Activated CD4-positive, alpha-beta memory T cell treated with anti-CD3 and anti-CD28 coated beads for 36 hours (primary cell): Measurements from ENCODE around the gene SRL. TPM values are rescaled to one million over a fixed set of nuclear protein-coding genes. Genes with fewer than 3 reads are reported as not detected.
A peak's percentile ranks its signal among the peaks of the same experiment; 100 is the strongest.

Source experiments
- CTCF ChIA-PET: fragments of 350-600 bp; sonication (Branson Sonifier 250); formaldehyde crosslinking; loops from one replicate; lab custom pipeline; 2021; ENCODE audit warnings: antibody characterized with exemption, inconsistent platforms; lab: Charles Lee
- POLR2A ChIA-PET: fragments of 350-600 bp; sonication (Branson Sonifier 250); formaldehyde crosslinking; loops from one replicate; lab custom pipeline; 2021; ENCODE audit warnings: antibody characterized with exemption; lab: Charles Lee
- DNase-seq: peaks from one replicate; pipeline ENCODE4 v3.0.0-alpha.2; 2020
- H3K27ac Mint-ChIP-seq: one replicate; pipeline ENCODE4 v1.8.0; 2021; ENCODE audit warnings: mixed read lengths
- H3K27me3 Mint-ChIP-seq: one replicate; pipeline ENCODE4 v1.8.0; 2021; ENCODE audit warnings: mixed read lengths
- H3K36me3 Mint-ChIP-seq: one replicate; pipeline ENCODE4 v1.8.0; 2021; ENCODE audit warnings: mixed read lengths
- H3K4me1 Mint-ChIP-seq: one replicate; pipeline ENCODE4 v1.8.0; 2021; ENCODE audit warnings: low read depth, mixed read lengths
- H3K4me3 Mint-ChIP-seq: one replicate; pipeline ENCODE4 v1.8.0; 2021; ENCODE audit warnings: mild to moderate bottlenecking, mixed read lengths
- H3K9me3 Mint-ChIP-seq: one replicate; pipeline ENCODE4 v1.8.0; 2021; ENCODE audit warnings: mixed read lengths
- intact Hi-C: fragments of 100-400 bp; cut with micrococcal nuclease; formaldehyde crosslinking; loops from one replicate; pipeline ENCODE4 v1.15.1; 2023
- total RNA-seq, 2 experiments: library from RNA; stranded (reverse); gene quantifications; one replicate each; pipeline ENCODE4 v1.2.3, GENCODE V29; 2021

Gene SRL
- total RNA-seq, 2 experiments from 2014 or later = not detected

DNA sequence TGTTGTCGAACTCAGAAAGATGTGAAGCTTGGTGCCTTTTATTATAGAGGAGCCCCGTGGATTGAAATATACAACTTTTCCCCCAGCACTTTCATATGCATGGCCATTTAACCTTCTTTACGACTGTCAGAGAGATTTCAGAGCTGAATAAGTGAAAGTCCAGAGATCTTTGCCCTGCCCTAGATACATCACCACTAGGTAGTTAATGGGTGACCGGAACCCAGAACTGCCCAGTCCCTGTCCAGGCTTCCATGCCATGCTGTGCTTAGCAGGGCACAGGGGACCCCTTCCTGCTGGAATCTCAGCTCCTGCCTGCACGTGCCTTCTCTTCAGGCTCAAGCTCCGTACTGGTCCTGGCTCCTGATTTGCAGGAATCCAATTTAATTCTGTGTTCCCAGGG, 32.2 kb downstream of the SRL start:
- CTCF ChIA-PET = no interaction called here
- Mint-ChIP-seq H3K27ac (no peak overlapping the region), H3K4me1 (peaks cover 15% of the 10 kb centered on the region), H3K9me3 (no peaks in the 10 kb centered on the region), H3K27me3 (no peaks in the 10 kb centered on the region), H3K36me3 (no peaks in the 10 kb centered on the region), H3K4me3 (no peak overlapping the region)
- DNase-seq = no peak
- POLR2A ChIA-PET = no interaction called here
- intact Hi-C loops = loop anchor here (10.0 kb wide), 1 partner anchor 55 kb away; no protein-coding TSS in a partner anchor

GRCh38 chr16:4208341-4208751, 33.5 kb downstream of the SRL start:
- H3K4me3 Mint-ChIP-seq = no peak overlapping the region
- ChIA-PET CTCF (no interaction called here), POLR2A (no interaction called here)
- H3K36me3 Mint-ChIP-seq = no peaks in the 10 kb centered on the region
- DNase-seq = no peak
- no peaks in the 10 kb centered on the region for H3K27me3 Mint-ChIP-seq
- H3K4me1 Mint-ChIP-seq = peaks cover 15% of the 10 kb centered on the region
- intact Hi-C loops = no loop called here
- no peak overlapping the region for H3K27ac Mint-ChIP-seq
- H3K9me3 Mint-ChIP-seq = no peaks in the 10 kb centered on the region

DNA sequence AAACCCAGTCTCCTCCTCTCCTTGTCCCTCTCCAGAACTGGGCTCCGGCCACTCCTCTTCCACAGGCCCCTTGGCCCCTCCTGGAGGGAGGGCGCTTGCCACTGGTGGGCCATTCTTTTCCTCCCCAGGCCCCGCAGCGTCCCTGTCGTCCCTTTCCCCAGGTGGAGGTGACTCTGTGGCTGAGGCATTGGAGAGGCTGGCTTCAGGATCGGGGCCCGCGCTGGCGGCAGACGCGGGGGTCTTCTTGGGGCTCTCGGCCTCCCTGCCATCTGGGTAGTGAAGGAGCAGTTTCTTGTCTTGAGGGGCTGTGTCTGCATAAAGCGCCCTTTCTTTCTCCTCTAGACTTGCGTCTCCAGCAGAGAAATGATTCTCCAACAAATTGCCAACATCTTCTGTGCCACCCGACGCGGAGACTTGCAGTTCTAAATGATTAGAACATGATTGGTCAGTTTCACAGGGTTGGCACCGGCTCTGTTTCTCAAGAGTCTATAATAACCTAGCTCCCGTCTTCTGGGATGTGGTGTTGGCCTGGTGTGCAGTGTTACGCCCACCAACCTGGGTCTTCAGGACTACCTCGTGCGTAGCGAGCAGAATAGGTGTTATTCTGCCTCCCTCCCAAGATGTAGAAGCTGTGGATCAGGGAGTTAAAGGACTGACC, 34.1 kb downstream of the SRL start:
- Mint-ChIP-seq H3K27ac (no peak overlapping the region), H3K27me3 (no peaks in the 10 kb centered on the region), H3K4me3 (no peak overlapping the region), H3K9me3 (no peaks in the 10 kb centered on the region), H3K36me3 (no peaks in the 10 kb centered on the region), H3K4me1 (peaks cover 15% of the 10 kb centered on the region)
- ChIA-PET CTCF (no interaction called here), POLR2A (no interaction called here)
- no peak for DNase-seq
- intact Hi-C loops = no loop called here

DNA sequence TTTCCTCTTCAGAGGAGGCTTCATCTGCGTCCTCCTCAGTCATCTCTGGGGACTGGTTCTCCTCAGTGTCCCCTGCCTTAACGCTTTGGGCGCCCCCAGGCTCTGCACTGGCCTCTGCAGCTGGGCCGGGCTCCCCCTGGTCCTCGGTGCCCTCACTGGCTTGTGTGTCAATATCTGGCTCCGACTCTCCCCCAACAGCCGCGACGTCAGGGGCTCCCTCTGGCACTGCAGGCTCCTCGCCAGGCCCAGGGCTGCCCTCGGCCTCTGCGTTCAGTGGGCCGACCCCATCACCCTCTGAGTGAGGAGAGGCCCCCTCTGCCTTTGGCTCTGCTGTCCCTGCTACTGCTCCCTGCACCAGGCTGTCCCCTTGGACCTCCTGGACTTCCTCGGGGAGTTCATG, 34.7 kb downstream of the SRL start:
- intact Hi-C loops = no loop called here
- Mint-ChIP-seq H3K4me3 (no peak overlapping the region), H3K27me3 (no peaks in the 10 kb centered on the region), H3K36me3 (no peaks in the 10 kb centered on the region), H3K27ac (no peak overlapping the region), H3K4me1 (peaks cover 15% of the 10 kb centered on the region), H3K9me3 (no peaks in the 10 kb centered on the region)
- no peak for DNase-seq
- CTCF ChIA-PET = no interaction called here
- POLR2A ChIA-PET = interaction anchor here (0.6 kb wide), 1 partner anchor 13 kb away, joined by 5 read pairs; no protein-coding TSS in a partner anchor

DNA sequence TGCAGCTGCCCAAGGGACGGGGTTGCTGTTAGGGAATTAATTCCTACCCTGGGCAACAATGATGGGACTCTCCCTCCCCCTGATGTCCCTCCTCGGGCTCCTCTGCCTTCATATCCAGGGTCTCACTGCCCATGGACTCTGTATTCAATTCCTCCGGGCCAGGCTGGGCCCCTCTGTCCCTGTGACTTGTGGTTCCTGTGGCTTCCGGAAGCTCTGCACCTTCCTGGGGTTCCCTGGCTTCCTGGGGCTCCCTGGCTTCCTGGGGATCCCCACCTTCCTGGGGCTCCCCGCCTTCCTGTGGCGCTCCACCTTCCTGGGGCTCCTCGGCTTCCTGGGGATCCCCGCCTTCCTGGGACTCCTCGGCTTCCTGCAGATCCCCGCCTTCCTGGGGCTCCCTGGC, 35.2 kb downstream of the SRL start:
- Mint-ChIP-seq H3K36me3 (no peaks in the 10 kb centered on the region), H3K9me3 (no peaks in the 10 kb centered on the region), H3K27ac (no peak overlapping the region), H3K4me1 (peaks cover 15% of the 10 kb centered on the region), H3K27me3 (no peaks in the 10 kb centered on the region), H3K4me3 (no peak overlapping the region)
- POLR2A ChIA-PET = interaction anchor here (0.6 kb wide), 1 partner anchor 14 kb away, joined by 5 read pairs; no protein-coding TSS in a partner anchor
- peak; percentile 13 for DNase-seq
- intact Hi-C loops = no loop called here
- CTCF ChIA-PET = interaction anchor here (0.8 kb wide), 1 partner anchor 33 kb away, joined by 3 read pairs; no protein-coding TSS in a partner anchor

DNA sequence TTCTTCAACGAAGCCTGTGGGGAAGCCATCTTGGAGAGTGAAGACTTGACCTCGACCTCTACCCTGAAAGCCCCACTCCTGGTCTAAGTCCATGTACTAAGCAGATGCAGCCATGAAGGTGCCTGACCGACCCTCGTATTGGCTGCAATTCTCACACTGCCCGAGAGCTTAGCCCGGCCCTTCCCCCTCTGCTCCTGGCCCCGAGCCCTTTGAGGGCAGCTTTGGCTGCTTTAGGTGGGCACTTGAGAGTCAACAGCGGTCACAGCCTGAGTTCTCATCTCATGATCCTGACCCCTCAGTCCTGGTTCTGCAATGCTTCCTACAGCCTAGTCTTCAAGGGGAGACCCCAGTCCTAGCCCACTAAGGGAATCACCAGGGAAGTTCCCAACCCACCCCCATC, 35.9 kb downstream of the SRL start:
- POLR2A ChIA-PET = no interaction called here
- no peak overlapping the region for H3K4me3 Mint-ChIP-seq
- no peaks in the 10 kb centered on the region for H3K27me3 Mint-ChIP-seq
- CTCF ChIA-PET = interaction anchor here (0.8 kb wide), 1 partner anchor 32 kb away, joined by 3 read pairs; no protein-coding TSS in a partner anchor
- H3K27ac Mint-ChIP-seq = no peak overlapping the region
- H3K4me1 Mint-ChIP-seq = peaks cover 15% of the 10 kb centered on the region
- intact Hi-C loops = no loop called here
- no peaks in the 10 kb centered on the region for H3K9me3 Mint-ChIP-seq
- H3K36me3 Mint-ChIP-seq = no peaks in the 10 kb centered on the region
- DNase-seq = no peak

DNA sequence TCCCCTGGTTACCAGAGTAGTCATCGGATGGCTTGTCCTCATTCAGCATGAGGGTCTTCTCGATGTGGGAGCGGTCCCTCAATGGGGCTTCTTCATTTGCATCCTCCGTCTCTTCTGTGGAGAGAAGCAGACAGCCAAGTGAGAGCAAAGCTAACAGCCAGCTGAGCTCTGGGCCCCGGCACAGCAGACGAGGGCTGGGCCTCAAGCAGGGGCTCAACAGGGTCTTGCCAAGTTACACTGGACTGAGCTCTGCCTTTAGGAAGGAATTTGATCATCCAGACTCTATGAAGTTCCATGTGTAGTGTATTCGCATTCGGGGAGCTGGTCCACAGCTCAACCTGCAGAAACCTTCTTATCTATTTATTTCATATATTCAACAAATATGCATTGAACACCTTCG, 37.4 kb downstream of the SRL start:
- POLR2A ChIA-PET = no interaction called here
- Mint-ChIP-seq H3K9me3 (no peaks in the 10 kb centered on the region), H3K36me3 (no peaks in the 10 kb centered on the region), H3K4me3 (no peak overlapping the region), H3K4me1 (peaks cover 21% of the 10 kb centered on the region), H3K27me3 (peaks cover 3% of the 10 kb centered on the region), H3K27ac (no peak overlapping the region)
- intact Hi-C loops = no loop called here
- CTCF ChIA-PET = no interaction called here
- no peak for DNase-seq

GRCh38 chr16:4203748-4204147, 38.1 kb downstream of the SRL start:
- Mint-ChIP-seq H3K27me3 (peaks cover 3% of the 10 kb centered on the region), H3K36me3 (no peaks in the 10 kb centered on the region), H3K9me3 (no peaks in the 10 kb centered on the region), H3K4me3 (no peak overlapping the region), H3K27ac (no peak overlapping the region), H3K4me1 (peaks cover 21% of the 10 kb centered on the region)
- POLR2A ChIA-PET = no interaction called here
- CTCF ChIA-PET = no interaction called here
- intact Hi-C loops = no loop called here
- DNase-seq = no peak

DNA sequence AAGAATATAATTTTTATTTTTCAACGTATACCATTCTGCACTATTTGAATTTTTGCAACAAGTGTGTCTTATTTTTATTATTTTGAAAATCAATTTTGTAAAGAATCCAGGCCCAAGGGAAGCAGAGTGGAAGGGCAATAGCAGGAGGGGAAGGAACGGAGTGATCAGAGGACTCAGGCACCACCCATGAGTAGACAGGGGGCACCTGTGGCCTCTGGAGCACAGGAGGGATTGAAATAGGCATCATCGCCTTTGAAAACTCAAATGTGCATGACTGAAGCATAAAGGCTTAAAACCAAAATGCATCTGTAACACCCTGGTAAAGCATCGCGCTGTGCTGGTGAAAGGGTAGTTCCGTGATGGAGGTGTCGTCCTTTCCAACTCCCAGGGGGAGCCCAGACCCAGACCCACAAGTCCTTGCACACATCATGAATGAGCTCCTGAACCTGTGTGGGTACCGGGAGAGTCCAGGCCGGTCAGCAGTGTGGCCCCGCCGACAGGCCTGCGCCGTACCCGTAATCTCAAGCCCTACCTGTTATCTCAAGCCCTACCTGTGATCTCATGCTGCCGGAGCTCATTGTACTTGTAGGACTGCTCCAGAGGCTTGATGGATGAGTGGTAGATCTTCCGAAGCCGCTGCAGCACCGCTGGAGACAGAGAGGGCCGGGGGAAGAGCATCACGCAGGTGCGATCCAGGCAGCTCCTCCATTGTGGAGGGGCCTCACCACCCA, 39.1 kb downstream of the SRL start:
- Mint-ChIP-seq H3K27me3 (peaks cover 3% of the 10 kb centered on the region), H3K36me3 (no peaks in the 10 kb centered on the region), H3K27ac (no peak overlapping the region), H3K9me3 (no peaks in the 10 kb centered on the region), H3K4me1 (peaks cover 21% of the 10 kb centered on the region), H3K4me3 (no peak overlapping the region)
- intact Hi-C loops = no loop called here
- CTCF ChIA-PET = interaction anchor here (0.6 kb wide), 1 partner anchor 98 kb away, joined by 3 read pairs; no protein-coding TSS in a partner anchor
- POLR2A ChIA-PET = no interaction called here
- no peak for DNase-seq

- H3K4me1 Mint-ChIP-seq = peaks cover 6% of the 10 kb centered on the region
- H3K27me3 Mint-ChIP-seq = peaks cover 3% of the 10 kb centered on the region
- intact Hi-C loops = no loop called here
- no peak for DNase-seq
- ChIA-PET CTCF (interaction anchor here (0.7 to 2.0 kb wide), 3 partner anchors 53 to 149 kb away, joined by 3 to 7 read pairs (median 3); no protein-coding TSS in a partner anchor), POLR2A (no interaction called here)
- H3K36me3 Mint-ChIP-seq = no peaks in the 10 kb centered on the region
- H3K4me3 Mint-ChIP-seq = no peak overlapping the region
- no peaks in the 10 kb centered on the region for H3K9me3 Mint-ChIP-seq
- H3K27ac Mint-ChIP-seq = no peak overlapping the region
Observed at GRCh38 chr16:4200781-4201137, 41.1 kb downstream of the SRL start.

DNA sequence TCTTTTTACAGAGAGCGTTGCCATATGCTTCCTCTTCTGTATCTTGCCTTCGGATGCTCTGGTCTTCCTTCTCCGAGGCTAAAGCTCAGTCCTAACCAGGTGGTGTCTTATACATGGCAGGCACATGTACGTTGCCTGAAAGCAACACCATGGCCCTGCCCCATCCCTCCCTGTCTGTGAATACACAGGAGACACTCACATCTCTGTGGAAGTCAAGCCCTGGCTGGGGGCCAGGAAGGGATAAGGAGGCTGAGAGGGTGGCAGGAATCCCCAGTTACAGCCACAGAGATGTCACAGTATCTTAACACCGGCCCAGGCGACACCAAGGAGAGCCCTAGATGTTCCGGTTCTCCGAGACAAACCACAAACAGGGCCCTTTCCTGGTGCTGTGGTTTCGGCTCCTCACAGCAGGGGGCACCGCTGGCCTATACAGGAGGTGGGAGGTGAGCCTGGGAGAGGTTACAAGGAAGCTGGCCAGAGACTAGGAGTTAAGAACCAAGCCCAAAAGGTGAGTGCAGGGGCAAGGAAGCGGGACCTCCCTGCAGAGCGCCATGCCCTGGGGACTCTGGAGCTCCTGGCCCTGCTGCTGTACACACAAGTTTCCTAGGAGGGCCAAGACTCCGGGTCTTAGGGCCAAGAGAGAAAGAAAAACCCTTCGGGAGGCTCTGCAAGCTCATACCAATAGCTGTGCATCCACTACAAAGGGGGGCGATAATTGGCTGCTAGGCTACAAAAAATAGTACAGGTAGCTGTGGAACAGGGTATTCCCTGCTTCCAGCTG, 41.7 kb downstream of the SRL start:
- ChIA-PET CTCF (interaction anchor here (0.7 to 2.0 kb wide), 3 partner anchors 19 to 150 kb away, joined by 3 to 7 read pairs (median 3); no protein-coding TSS in a partner anchor), POLR2A (no interaction called here)
- no peak overlapping the region for H3K27ac Mint-ChIP-seq
- H3K4me3 Mint-ChIP-seq = no peak overlapping the region
- H3K4me1 Mint-ChIP-seq = peaks cover 6% of the 10 kb centered on the region
- H3K27me3 Mint-ChIP-seq = peaks cover 3% of the 10 kb centered on the region
- intact Hi-C loops = no loop called here
- no peaks in the 10 kb centered on the region for H3K9me3 Mint-ChIP-seq
- peak; percentile 50 for DNase-seq
- no peaks in the 10 kb centered on the region for H3K36me3 Mint-ChIP-seq

DNA sequence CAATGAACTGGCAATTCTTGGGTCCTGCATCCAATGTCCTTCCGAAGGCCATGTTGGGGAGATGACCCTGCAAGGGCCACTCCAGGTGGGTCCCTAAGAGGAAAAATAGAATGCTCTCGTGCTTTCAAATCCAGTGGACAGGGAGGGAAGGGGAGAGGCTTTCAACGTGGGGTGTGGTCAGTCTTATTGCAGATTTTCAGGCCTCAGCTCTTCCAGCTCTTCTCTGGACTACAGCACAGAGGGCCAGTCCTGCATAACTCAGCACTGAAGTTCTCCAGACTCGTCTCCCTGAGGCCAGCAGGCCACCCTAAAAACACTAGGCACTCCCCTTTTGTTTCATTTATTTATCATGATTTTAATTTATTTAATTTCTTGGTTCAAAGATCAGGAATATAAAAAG, 43.1 kb downstream of the SRL start:
- ChIA-PET CTCF (interaction anchor here (2.0 kb wide), 1 partner anchor 55 kb away, joined by 7 read pairs; no protein-coding TSS in a partner anchor), POLR2A (no interaction called here)
- Mint-ChIP-seq H3K27me3 (peaks cover 3% of the 10 kb centered on the region), H3K4me1 (peaks cover 6% of the 10 kb centered on the region), H3K36me3 (no peaks in the 10 kb centered on the region), H3K27ac (no peak overlapping the region), H3K4me3 (no peak overlapping the region), H3K9me3 (no peaks in the 10 kb centered on the region)
- DNase-seq = no peak
- intact Hi-C loops = no loop called here
